Tibial nerve (tissue), 4 donors: ENCODE data around the gene TBC1D24. TPM values are rescaled to one million over a fixed set of nuclear protein-coding genes. Genes with fewer than 3 reads are reported as not detected.

Source experiments
- DNase-seq, 2 donors: peaks; one replicate each; pipeline ENCODE4 v3.0.0-alpha.2; 2019; ENCODE audit warnings: low spot score in 2 of 2
- H3K27ac ChIP-seq, 4 donors: fragments of 200-600 bp; sonication (generic) in 3 of 4; one replicate each; pipeline ENCODE4 v1.5.1; 2017 to 2019; ENCODE audit warnings: mild to moderate bottlenecking in 1 of 4
- H3K27me3 ChIP-seq, 2 donors: fragments of 200-600 bp; sonication (generic) in 1 of 2; one replicate each; pipeline versions ENCODE4 v1.5.1 to v1.6.0; 2017 to 2019
- H3K36me3 ChIP-seq, 3 donors: fragments of 200-600 bp; sonication (generic); one replicate each; pipeline ENCODE4 v1.5.1; 2018 to 2019
- H3K4me1 ChIP-seq, 4 donors: fragments of 200-600 bp; sonication (generic) in 3 of 4; one replicate each; pipeline ENCODE4 v1.5.1; 2017 to 2019
- H3K4me3 ChIP-seq, 4 donors: fragments of 200-600 bp; sonication (generic) in 3 of 4; one replicate each; pipeline ENCODE4 v1.5.1; 2017 to 2019; ENCODE audit warnings: mild to moderate bottlenecking in 1 of 4, moderate library complexity in 1 of 4
- H3K9me3 ChIP-seq, 4 donors: fragments of 200-600 bp; sonication (generic) in 3 of 4; one replicate each; pipeline ENCODE4 v1.5.1; 2017 to 2019
- EP300 ChIP-seq, 2 donors: sonication (generic); formaldehyde crosslinking; IDR thresholded peaks; one replicate each; pipeline ENCODE4 v1.6.1; 2017; ENCODE audit warnings: antibody characterized with exemption in 2 of 2, mild to moderate bottlenecking in 1 of 2
- POLR2A ChIP-seq, 2 donors: fragments of 450-650 bp; IDR thresholded peaks; one replicate each; pipeline ENCODE4 v1.6.1; 2017; ENCODE audit warnings: antibody characterized with exemption in 2 of 2, mild to moderate bottlenecking in 2 of 2, moderate library complexity in 2 of 2
- WGBS, 2 donors: methylation state at CpG; one replicate each; pipeline ENCODE4 v1.1.5; 2018; 5-methylcytosine and 5-hydroxymethylcytosine counted together
- total RNA-seq, 4 donors: library from RNA; depleted of rRNA; stranded (reverse); fragments of >200 nt; gene quantifications; one replicate each; pipeline ENCODE4 v1.1.0, GENCODE V29; 2016
- TF ChIP-seq, protein P1 (sequence below), 5 experiments: fragments of 200-600 bp in 3 of 5; fragments of 450-650 bp in 2 of 5; sonication (generic) in 3 of 5; IDR thresholded peaks; one replicate each; pipeline ENCODE4 v1.5.1; 2016 to 2019; ENCODE audit warnings: antibody characterized with exemption in 5 of 5, mild to moderate bottlenecking in 3 of 5, moderate library complexity in 2 of 5

TBC1D24 gene
- total RNA-seq, 4 donors from 2014 or later: 12.0 to 18.3 (median 16.3) TPM

DNA sequence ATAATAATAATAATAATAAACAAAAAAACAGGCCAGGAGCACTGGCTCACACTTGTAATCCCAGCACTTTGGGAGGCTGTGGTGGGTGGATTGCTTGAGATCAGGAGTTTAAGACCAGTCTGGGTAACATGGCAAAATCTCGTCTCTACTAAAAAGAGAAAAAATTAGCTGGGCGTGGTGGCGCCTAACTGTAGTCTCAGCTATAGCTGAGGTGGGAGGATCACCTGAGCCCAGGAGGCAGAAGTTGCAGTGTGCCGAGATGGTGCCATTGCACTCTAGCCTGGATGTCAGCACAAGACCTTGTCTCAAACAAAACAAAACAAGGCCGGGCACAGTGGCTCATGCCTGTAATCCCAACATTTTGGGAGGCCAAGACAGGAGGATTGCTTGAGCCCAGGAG lies 20.1 kb downstream of the TBC1D24 start:
- 88 to 91% methylated on average over 5 of the region's 5 CpGs for WGBS, 2 donors
- no peak overlapping the region for H3K4me3 ChIP-seq
- TF ChIP-seq, protein P1, sequence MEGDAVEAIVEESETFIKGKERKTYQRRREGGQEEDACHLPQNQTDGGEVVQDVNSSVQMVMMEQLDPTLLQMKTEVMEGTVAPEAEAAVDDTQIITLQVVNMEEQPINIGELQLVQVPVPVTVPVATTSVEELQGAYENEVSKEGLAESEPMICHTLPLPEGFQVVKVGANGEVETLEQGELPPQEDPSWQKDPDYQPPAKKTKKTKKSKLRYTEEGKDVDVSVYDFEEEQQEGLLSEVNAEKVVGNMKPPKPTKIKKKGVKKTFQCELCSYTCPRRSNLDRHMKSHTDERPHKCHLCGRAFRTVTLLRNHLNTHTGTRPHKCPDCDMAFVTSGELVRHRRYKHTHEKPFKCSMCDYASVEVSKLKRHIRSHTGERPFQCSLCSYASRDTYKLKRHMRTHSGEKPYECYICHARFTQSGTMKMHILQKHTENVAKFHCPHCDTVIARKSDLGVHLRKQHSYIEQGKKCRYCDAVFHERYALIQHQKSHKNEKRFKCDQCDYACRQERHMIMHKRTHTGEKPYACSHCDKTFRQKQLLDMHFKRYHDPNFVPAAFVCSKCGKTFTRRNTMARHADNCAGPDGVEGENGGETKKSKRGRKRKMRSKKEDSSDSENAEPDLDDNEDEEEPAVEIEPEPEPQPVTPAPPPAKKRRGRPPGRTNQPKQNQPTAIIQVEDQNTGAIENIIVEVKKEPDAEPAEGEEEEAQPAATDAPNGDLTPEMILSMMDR (IDR thresholded peaks at IDR 0.05): no peak
- no peak for TF ChIP-seq POLR2A (IDR thresholded peaks at IDR 0.05)
- no peak for TF ChIP-seq EP300 (IDR thresholded peaks at IDR 0.05)
- no peaks in the 10 kb centered on the region for H3K27me3 ChIP-seq
- peaks cover 0 to 48% (median 0%) of the 10 kb centered on the region in 3 donors for H3K36me3 ChIP-seq
- DNase-seq: no peak
- no peak overlapping the region for H3K27ac ChIP-seq
- H3K4me1 ChIP-seq: peaks cover 0 to 16% (median 4%) of the 10 kb centered on the region in 4 donors
- H3K9me3 ChIP-seq: no peaks in the 10 kb centered on the region

DNA sequence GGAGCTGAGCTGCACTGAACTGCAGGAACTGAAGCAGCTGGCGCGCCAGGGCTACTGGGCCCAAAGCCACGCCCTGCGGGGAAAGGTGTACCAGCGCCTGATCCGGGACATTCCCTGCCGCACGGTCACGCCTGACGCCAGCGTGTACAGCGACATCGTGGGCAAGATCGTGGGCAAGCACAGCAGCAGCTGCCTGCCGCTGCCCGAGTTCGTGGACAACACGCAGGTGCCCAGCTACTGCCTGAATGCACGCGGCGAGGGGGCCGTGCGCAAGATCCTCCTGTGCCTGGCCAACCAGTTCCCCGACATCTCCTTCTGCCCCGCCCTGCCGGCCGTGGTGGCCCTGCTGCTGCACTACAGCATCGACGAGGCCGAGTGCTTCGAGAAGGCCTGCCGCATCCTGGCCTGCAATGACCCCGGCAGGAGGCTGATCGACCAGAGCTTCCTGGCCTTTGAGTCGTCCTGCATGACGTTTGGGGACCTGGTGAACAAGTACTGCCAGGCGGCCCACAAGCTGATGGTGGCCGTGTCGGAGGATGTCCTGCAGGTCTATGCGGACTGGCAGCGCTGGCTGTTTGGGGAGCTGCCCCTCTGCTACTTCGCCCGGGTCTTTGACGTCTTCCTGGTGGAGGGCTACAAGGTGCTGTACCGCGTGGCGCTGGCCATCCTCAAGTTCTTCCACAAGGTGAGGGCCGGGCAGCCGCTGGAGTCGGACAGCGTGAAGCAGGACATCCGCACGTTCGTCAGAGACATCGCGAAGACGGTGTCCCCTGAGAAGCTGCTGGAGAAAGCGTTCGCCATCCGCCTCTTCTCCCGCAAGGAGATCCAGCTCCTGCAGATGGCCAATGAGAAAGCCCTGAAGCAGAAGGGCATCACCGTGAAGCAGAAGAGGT lies 21.5 kb downstream of the TBC1D24 start:
- peaks cover 0 to 42% (median 0%) of the 10 kb centered on the region in 3 donors for H3K36me3 ChIP-seq
- WGBS, 2 donors: 93 to 94% methylated on average over 38 to 46 of the region's 62 CpGs
- no peaks in the 10 kb centered on the region for H3K27me3 ChIP-seq
- DNase-seq: no peak
- H3K27ac ChIP-seq: no peak overlapping the region
- TF ChIP-seq, protein P1 (IDR thresholded peaks at IDR 0.05): no peak
- TF ChIP-seq POLR2A (IDR thresholded peaks at IDR 0.05) (no peak), EP300 (IDR thresholded peaks at IDR 0.05) (no peak)
- H3K4me3 ChIP-seq: no peak overlapping the region
- no peaks in the 10 kb centered on the region for H3K9me3 ChIP-seq
- peaks cover 0 to 24% (median 6%) of the 10 kb centered on the region in 4 donors for H3K4me1 ChIP-seq

DNA sequence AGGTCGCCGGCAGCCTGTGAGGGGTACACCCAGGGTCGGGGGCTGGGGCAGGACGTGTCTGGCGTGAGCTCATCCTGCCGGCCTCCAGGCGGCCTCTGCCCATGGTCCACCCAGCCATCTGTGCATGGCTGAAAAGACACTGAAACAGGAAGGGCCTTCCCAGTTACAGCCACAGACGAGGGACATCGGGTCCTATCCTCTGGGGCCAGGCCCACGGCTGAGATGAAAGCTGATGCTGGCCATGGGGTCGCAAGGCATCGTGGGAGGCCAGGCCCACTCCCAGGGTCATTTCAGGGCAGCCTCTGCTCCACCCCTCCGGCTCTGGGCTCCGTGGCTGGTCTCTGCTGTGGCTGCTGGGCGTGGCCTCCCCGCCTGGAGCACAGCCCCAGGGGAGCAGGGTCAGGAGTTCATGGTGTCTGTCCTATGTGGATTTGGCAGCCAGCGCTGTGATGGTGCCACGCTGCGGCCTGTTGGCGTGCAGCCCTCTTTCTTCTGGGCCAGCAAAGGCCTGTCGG lies 22.2 kb downstream of the TBC1D24 start:
- H3K36me3 ChIP-seq: peaks cover 0 to 42% (median 0%) of the 10 kb centered on the region in 3 donors
- no peak for DNase-seq
- no peaks in the 10 kb centered on the region for H3K27me3 ChIP-seq
- peaks cover 0 to 31% (median 12%) of the 10 kb centered on the region in 4 donors for H3K4me1 ChIP-seq
- 45 to 51% methylated on average over 19 to 20 of the region's 21 CpGs for WGBS, 2 donors
- H3K4me3 ChIP-seq: no peak overlapping the region
- no peaks in the 10 kb centered on the region for H3K9me3 ChIP-seq
- TF ChIP-seq POLR2A (IDR thresholded peaks at IDR 0.05) (no peak), EP300 (IDR thresholded peaks at IDR 0.05) (no peak)
- TF ChIP-seq, protein P1 (IDR thresholded peaks at IDR 0.05): no peak
- no peak overlapping the region for H3K27ac ChIP-seq

DNA sequence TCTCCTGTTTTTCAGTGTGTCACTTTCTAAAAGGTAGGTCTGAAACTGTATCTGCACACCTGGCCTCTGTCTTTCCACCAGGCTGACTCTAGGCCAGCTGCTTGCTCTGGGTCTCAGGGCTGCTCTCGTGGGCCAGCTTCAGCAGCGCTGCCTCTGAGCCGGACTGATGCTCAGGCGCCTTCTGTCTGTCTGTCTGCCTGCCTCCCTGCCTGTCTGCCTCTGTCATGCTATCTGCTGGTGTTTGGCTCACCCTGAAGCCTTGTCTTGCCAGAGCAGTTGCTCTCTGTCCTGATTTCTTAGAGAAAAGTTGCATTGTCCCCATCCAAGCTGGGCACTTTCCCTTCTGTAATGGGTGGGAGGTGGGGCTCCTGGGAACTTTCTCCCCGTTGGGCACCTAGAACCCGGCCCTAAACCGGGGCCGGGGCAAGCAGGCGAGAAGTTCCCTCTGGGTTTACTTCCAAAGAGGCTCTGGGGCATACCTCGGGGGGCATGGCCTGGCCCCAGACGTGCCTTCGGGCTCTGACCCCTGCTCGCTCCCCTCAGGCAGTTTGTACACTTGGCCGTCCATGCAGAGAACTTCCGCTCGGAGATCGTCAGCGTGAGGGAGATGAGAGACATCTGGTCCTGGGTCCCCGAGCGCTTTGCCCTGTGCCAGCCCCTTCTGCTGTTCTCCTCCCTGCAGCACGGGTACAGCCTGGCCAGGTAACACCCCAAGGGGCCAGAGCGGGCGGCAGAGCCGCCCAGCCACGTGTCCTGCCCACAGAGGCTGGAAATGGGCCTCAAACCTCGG lies 23.0 kb downstream of the TBC1D24 start:
- TF ChIP-seq EP300 (IDR thresholded peaks at IDR 0.05): no peak
- TF ChIP-seq, protein P1 (IDR thresholded peaks at IDR 0.05): no peak
- no peak for TF ChIP-seq POLR2A (IDR thresholded peaks at IDR 0.05)
- DNase-seq: no peak
- H3K27me3 ChIP-seq: no peaks in the 10 kb centered on the region
- H3K36me3 ChIP-seq: peaks cover 0 to 42% (median 0%) of the 10 kb centered on the region in 3 donors
- H3K4me3 ChIP-seq: no peak overlapping the region
- no peaks in the 10 kb centered on the region for H3K9me3 ChIP-seq
- H3K27ac ChIP-seq: no peak overlapping the region
- H3K4me1 ChIP-seq: peaks cover 0 to 38% (median 16%) of the 10 kb centered on the region in 4 donors
- 84 to 86% methylated on average over 24 to 25 of the region's 26 CpGs for WGBS, 2 donors
